ENCODE results near the gene SLFN12L.

Gene SLFN12L

GRCh38 chr17:35432176-35433074 is 105.1 kb downstream of the SLFN12L start, which contains the start of gene SLFN12:
Gene SLFN12 (minus strand): TSS chr17:35432500. CDS start chr17:35423028, 9,472 bp downstream.
- DNase-seq (ENCODE audit: low read depth, low spot score): peak; percentile 94

GRCh38 chr17:35429702-35430101 is 107.8 kb downstream of the SLFN12L start:
- no peak for DNase-seq (ENCODE audit: low read depth, low spot score)

GRCh38 chr17:35428229-35428628 is 109.2 kb downstream of the SLFN12L start:
- no peak for DNase-seq (ENCODE audit: low read depth, low spot score)

- DNase-seq (ENCODE audit: low read depth, low spot score): peak; percentile 45
Observed at GRCh38 chr17:35423761-35424160, 113.7 kb downstream of the SLFN12L start.
